DND-41 (cell line): ENCODE data around the gene RPL32.

Experiments
- EZH2 ChIP-seq: IDR thresholded peaks from 3 replicates; pipeline ENCODE4 v1.6.1; 2012; ENCODE audit warnings: borderline replicate concordance, low read depth, mild to moderate bottlenecking, moderate library complexity, low read length, inconsistent platforms; ENCODE audit not compliant: severe bottlenecking
- TF ChIP-seq, protein P1 (sequence below): IDR thresholded peaks from 2 replicates; pipeline ENCODE4 v1.5.1; 2012; ENCODE audit warnings: borderline replicate concordance, low read length, moderate library complexity, mild to moderate bottlenecking; ENCODE audit not compliant: poor library complexity, severe bottlenecking; ENCODE audit errors: extremely low read depth

DNA sequence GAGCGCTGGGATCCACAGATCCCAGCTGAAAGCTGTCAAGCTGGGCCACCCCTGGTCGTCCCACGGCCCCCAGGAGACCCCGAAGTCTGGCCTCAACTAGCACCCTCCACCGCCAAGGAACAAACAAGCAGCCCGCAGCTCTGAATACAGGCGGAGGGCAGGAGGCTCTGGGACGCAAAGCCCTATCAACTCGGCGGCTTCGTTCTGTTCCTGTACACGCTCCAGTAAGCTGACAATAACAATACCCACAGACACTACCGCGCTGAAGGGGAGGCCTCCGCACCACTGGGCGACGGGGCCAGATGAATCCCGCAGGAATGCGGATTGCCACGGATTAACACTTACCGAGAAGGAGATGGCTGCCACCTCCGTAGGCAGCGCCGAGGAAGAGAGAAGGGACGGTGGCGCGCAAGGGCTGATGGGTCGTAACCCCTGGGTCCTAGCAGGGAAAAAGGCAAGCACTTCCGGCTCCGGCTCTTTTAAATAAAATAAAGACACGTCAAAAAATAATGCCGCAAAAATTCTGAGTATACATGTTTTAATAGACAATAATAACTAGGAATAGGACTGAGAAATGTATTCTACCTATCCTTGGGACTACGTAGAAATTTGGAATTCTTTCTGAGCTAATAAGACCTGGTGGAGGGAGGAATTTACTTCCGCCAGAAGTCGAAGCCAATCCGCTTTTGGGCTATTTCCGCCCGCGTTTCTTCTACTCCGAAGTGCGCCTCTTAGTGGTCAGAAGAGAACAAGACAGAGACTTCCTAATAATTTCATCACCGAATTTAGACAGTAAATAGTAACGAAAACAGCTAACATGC lies at the start of gene RPL32:
- TF ChIP-seq, protein P1, sequence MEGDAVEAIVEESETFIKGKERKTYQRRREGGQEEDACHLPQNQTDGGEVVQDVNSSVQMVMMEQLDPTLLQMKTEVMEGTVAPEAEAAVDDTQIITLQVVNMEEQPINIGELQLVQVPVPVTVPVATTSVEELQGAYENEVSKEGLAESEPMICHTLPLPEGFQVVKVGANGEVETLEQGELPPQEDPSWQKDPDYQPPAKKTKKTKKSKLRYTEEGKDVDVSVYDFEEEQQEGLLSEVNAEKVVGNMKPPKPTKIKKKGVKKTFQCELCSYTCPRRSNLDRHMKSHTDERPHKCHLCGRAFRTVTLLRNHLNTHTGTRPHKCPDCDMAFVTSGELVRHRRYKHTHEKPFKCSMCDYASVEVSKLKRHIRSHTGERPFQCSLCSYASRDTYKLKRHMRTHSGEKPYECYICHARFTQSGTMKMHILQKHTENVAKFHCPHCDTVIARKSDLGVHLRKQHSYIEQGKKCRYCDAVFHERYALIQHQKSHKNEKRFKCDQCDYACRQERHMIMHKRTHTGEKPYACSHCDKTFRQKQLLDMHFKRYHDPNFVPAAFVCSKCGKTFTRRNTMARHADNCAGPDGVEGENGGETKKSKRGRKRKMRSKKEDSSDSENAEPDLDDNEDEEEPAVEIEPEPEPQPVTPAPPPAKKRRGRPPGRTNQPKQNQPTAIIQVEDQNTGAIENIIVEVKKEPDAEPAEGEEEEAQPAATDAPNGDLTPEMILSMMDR: peak; percentile 89
- no peak for TF ChIP-seq EZH2
